HCT116 (cell line): ENCODE measurements around the gene MAPKBP1. TPM values are rescaled to one million over a fixed set of nuclear protein-coding genes. Genes with fewer than 3 reads are reported as not detected.

Experiments
- ATAC-seq: fragments of 200-7000 bp; cut with Tn5 transposase; 2 replicates; pipeline ENCODE4 v1.9.1; 2020; ENCODE audit warnings: mild to moderate bottlenecking, moderate library complexity
- BruUV-seq: library from RNA; stranded (reverse); fragments of 400-500 nt; replicated peaks from 2 replicates; lab custom pipeline; 2021; lab: Mats Ljungman, UMichigan
- CTCF ChIA-PET: fragments of 300-600 bp; sonication (Branson Sonifier 250); formaldehyde crosslinking; loops from one replicate; lab custom pipeline; 2021; ENCODE audit warnings: antibody characterized with exemption; lab: Charles Lee
- POLR2A ChIA-PET: fragments of 300-600, 350-600 bp; sonication (Branson Sonifier 250); formaldehyde crosslinking; loops from one replicate; lab custom pipeline; 2021; ENCODE audit warnings: antibody characterized with exemption; lab: Charles Lee
- RAD21 ChIA-PET, 2 experiments: fragments of 300-600 bp; sonication (Branson Sonifier 250); formaldehyde crosslinking; loops; one replicate each; lab custom pipeline; 2023; ENCODE audit warnings: low total read pairs in 2 of 2; ENCODE audit not compliant: uncharacterized antibody in 2 of 2, unreplicated experiment in 2 of 2, low non-redundant PET in 1 of 2; lab: Charles Lee
- DNase-seq: peaks from one replicate; pipeline ENCODE4 v3.0.0-alpha.2; 2010; ENCODE audit warnings: low read depth, low spot score
- H2AFZ ChIP-seq: fragments of 200-600 bp; shearing (Covaris generic), sonication (generic); 2 replicates; pipeline ENCODE4 v1.6.1; 2017; ENCODE audit warnings: low read depth, mixed run types, mixed read lengths, antibody characterized with exemption, low read length; ENCODE audit not compliant: poor library complexity, severe bottlenecking
- H3K27ac ChIP-seq: 2 replicates; pipeline ENCODE4 v1.5.1; 2012; ENCODE audit warnings: low read depth, low read length
- H3K27me3 ChIP-seq: fragments of 200-600 bp; sonication (generic); 2 replicates; pipeline ENCODE4 v1.6.1; 2016; ENCODE audit warnings: mixed run types, low read length, mixed read lengths; ENCODE audit not compliant: insufficient read depth
- H3K36me3 ChIP-seq, 2 experiments: fragments of 200-500 bp in 1 of 2; fragments of 200-600 bp in 1 of 2; sonication (Bioruptor generic) in 1 of 2; sonication (generic) in 1 of 2; 2 replicates each; pipeline versions ENCODE4 v1.5.1 to v1.6.1; 2014 to 2016; ENCODE audit warnings: low read length in 2 of 2, inconsistent platforms in 1 of 2, mixed read lengths in 1 of 2, mixed run types in 1 of 2; ENCODE audit not compliant: insufficient read depth in 2 of 2, control insufficient read depth in 1 of 2
- H3K4me1 ChIP-seq, 2 experiments: fragments of 200-600 bp in 1 of 2; sonication (generic) in 1 of 2; 2 replicates each; pipeline versions ENCODE4 v1.5.1 to v1.6.1; 2012 to 2017; ENCODE audit warnings: low read length in 2 of 2, inconsistent platforms in 1 of 2, mild to moderate bottlenecking in 1 of 2, mixed read lengths in 1 of 2, mixed run types in 1 of 2, moderate library complexity in 1 of 2; ENCODE audit not compliant: insufficient read depth in 2 of 2, control insufficient read depth in 1 of 2
- H3K4me2 ChIP-seq: fragments of 200-600 bp; sonication (generic); 2 replicates; pipeline ENCODE4 v1.6.1; 2017; ENCODE audit warnings: mixed run types, low read length, mixed read lengths
- H3K4me3 ChIP-seq, 2 experiments: fragments of 200-600 bp in 1 of 2; sonication (generic) in 1 of 2; replicated peaks in 1 of 2; 2 replicates each; pipeline ENCODE4 v1.5.1; 2011 to 2016; ENCODE audit warnings: low read length in 2 of 2, control low read depth in 1 of 2, low read depth in 1 of 2, mild to moderate bottlenecking in 1 of 2, mixed read lengths in 1 of 2, mixed run types in 1 of 2
- H3K79me2 ChIP-seq: fragments of 200-600 bp; sonication (generic); 2 replicates; pipeline ENCODE4 v1.6.1; 2017; ENCODE audit warnings: mild to moderate bottlenecking, mixed run types, low read length, moderate library complexity, mixed read lengths; ENCODE audit not compliant: insufficient read depth
- H3K9ac ChIP-seq: fragments of 200-600 bp; sonication (generic); 2 replicates; pipeline ENCODE4 v1.6.1; 2016; ENCODE audit warnings: low read length, mixed read lengths
- H3K9me2 ChIP-seq: fragments of 200-600 bp; sonication (generic), shearing (Covaris generic); 2 replicates; pipeline ENCODE4 v1.6.1; 2017; ENCODE audit warnings: mixed run types, mild to moderate bottlenecking, moderate library complexity; ENCODE audit not compliant: insufficient read depth
- H3K9me3 ChIP-seq, 2 experiments: fragments of 200-500 bp in 1 of 2; fragments of 200-600 bp in 1 of 2; sonication (Bioruptor generic) in 1 of 2; sonication (generic) in 1 of 2; 2 replicates each; pipeline ENCODE4 v1.6.1; 2014 to 2017; ENCODE audit warnings: low read length in 2 of 2, mixed read lengths in 2 of 2, inconsistent platforms in 1 of 2, low read depth in 1 of 2, mild to moderate bottlenecking in 1 of 2, mixed run types in 1 of 2, moderate library complexity in 1 of 2; ENCODE audit not compliant: control insufficient read depth in 1 of 2, insufficient read depth in 1 of 2
- H4K20me1 ChIP-seq: fragments of 200-600 bp; sonication (generic), shearing (Covaris generic); 2 replicates; pipeline ENCODE4 v1.6.1; 2017; ENCODE audit warnings: mixed run types, mild to moderate bottlenecking, moderate library complexity; ENCODE audit not compliant: insufficient read depth
- ATF3 ChIP-seq: IDR thresholded peaks from 2 replicates; pipeline ENCODE4 v1.6.1; 2012
- CBX3 ChIP-seq: IDR thresholded peaks from 2 replicates; pipeline ENCODE4 v1.6.1; 2012; ENCODE audit warnings: low read depth
- CEBPB ChIP-seq: IDR thresholded peaks from 2 replicates; pipeline ENCODE4 v1.6.1; 2012; ENCODE audit warnings: low read depth
- CTCF ChIP-seq, 3 experiments: fragments of 200-600 bp in 1 of 3; sonication (generic) in 1 of 3; IDR thresholded peaks in 2 of 3; conservative IDR thresholded peaks in 1 of 3; 2 replicates each; pipeline ENCODE4 v1.5.1; 2012 to 2017; ENCODE audit warnings: low read depth in 2 of 3, low read length in 2 of 3, antibody characterized with exemption in 1 of 3, borderline replicate concordance in 1 of 3, control low read depth in 1 of 3, mild to moderate bottlenecking in 1 of 3, mixed read lengths in 1 of 3, mixed run types in 1 of 3, moderate library complexity in 1 of 3; ENCODE audit not compliant: insufficient read depth in 1 of 3
- EGR1 ChIP-seq: IDR thresholded peaks from 2 replicates; pipeline ENCODE4 v1.6.1; 2012; ENCODE audit warnings: low read depth
- ELF1 ChIP-seq: IDR thresholded peaks from 2 replicates; pipeline ENCODE4 v1.6.1; 2012; ENCODE audit warnings: low read depth, borderline replicate concordance
- EZH2phosphoT487 ChIP-seq: fragments of 200-600 bp; IDR thresholded peaks from 2 replicates; pipeline ENCODE4 v1.6.1; 2018; ENCODE audit warnings: antibody characterized with exemption, borderline replicate concordance
- JUND ChIP-seq: IDR thresholded peaks from 2 replicates; pipeline ENCODE4 v1.6.1; 2012
- MAX ChIP-seq: IDR thresholded peaks from 2 replicates; pipeline ENCODE4 v1.6.1; 2012
- POLR2A ChIP-seq: IDR thresholded peaks from 2 replicates; pipeline ENCODE4 v1.7.0; 2011; ENCODE audit warnings: borderline replicate concordance; ENCODE audit not compliant: insufficient read depth, insufficient read length; ENCODE audit errors: extremely low read depth
- POLR2AphosphoS5 ChIP-seq: IDR thresholded peaks from 2 replicates; pipeline ENCODE4 v1.6.1; 2011; ENCODE audit warnings: mild to moderate bottlenecking, low read depth, low read length, moderate library complexity
- RAD21 ChIP-seq: IDR thresholded peaks from 2 replicates; pipeline ENCODE4 v1.6.1; 2012; ENCODE audit warnings: low read depth, mild to moderate bottlenecking
- REST ChIP-seq: IDR thresholded peaks from 2 replicates; pipeline ENCODE4 v1.6.1; 2012; ENCODE audit warnings: low read depth
- SP1 ChIP-seq: IDR thresholded peaks from 2 replicates; pipeline ENCODE4 v1.6.1; 2012; ENCODE audit warnings: low read depth
- TCF7L2 ChIP-seq: IDR thresholded peaks from 2 replicates; pipeline ENCODE4 v1.7.0; 2011; ENCODE audit warnings: borderline replicate concordance, inconsistent platforms; ENCODE audit not compliant: insufficient read depth, insufficient read length; ENCODE audit errors: extremely low read depth
- YY1 ChIP-seq: IDR thresholded peaks from 2 replicates; pipeline ENCODE4 v1.6.1; 2011; ENCODE audit warnings: low read length, low read depth, moderate library complexity, mild to moderate bottlenecking; ENCODE audit not compliant: insufficient replicate concordance; ENCODE audit errors: extremely low read depth
- ZBTB33 ChIP-seq: IDR thresholded peaks from 2 replicates; pipeline ENCODE4 v1.6.1; 2011; ENCODE audit warnings: mild to moderate bottlenecking, low read length, moderate library complexity; ENCODE audit not compliant: insufficient replicate concordance; ENCODE audit errors: extremely low read depth
- ZFX ChIP-seq: fragments of 450-650 bp; IDR thresholded peaks from 2 replicates; pipeline ENCODE4 v1.6.1; 2017
- intact Hi-C: fragments of 100-400 bp; cut with micrococcal nuclease; formaldehyde crosslinking; loops from 2 replicates; pipeline ENCODE4 v1.10.0; 2022
- total RNA-seq: library from RNA; stranded (reverse); gene quantifications from one replicate; pipeline ENCODE4 v1.2.1, GENCODE V29; 2021; ENCODE audit not compliant: unreplicated experiment

Gene MAPKBP1
- total RNA-seq, 1 experiment from 2014 or later: 21.3 TPM

- DNase-seq: no peak
- no peaks in the 10 kb centered on the region; the same call in 1 of the 2 replicates for H4K20me1 ChIP-seq
- H3K4me2 ChIP-seq: no peak overlapping the region
- POLR2A ChIA-PET: interaction anchor here (0.6 kb wide), 1 partner anchor 24 kb away, joined by 4 read pairs; no protein-coding TSS in a partner anchor
- RAD21 ChIA-PET: no interaction called here
- no peak overlapping the region for H3K9ac ChIP-seq
- no peaks in the 10 kb centered on the region for H3K9me3 ChIP-seq
- peaks cover 0 to 8% of the 10 kb centered on the region in 2 experiments; a peak in 1 of 4 replicates for H3K4me1 ChIP-seq
- no peaks in the 10 kb centered on the region for H3K36me3 ChIP-seq
- peaks cover 16% of the 10 kb centered on the region for H3K79me2 ChIP-seq
- H3K27me3 ChIP-seq: no peaks in the 10 kb centered on the region
- ATAC-seq: no peak
- H3K4me3 ChIP-seq: no peak overlapping the region
- TF ChIP-seq ELF1 (no peak), POLR2AphosphoS5 (no peak), ZFX (no peak), CTCF (IDR thresholded peaks at IDR 0.05 in 2 of 3, conservative IDR thresholded peaks at IDR 0.05 in 1 of 3; ENCODE audit: borderline replicate concordance in 1 of 3, insufficient read depth in 1 of 3, low read depth in 2 of 3, low read length in 2 of 3) (no peak), RAD21 (no peak), ATF3 (no peak), CBX3 (no peak), YY1 (no peak), MAX (no peak), TCF7L2 (no peak), EZH2phosphoT487 (no peak), ZBTB33 (no peak), SP1 (no peak), JUND (no peak), REST (no peak), CEBPB (no peak), POLR2A (no peak), EGR1 (no peak)
- TF ChIP-seq, all 23 proteins: peak for 0
- BruUV-seq: no TSS peak
- Histone ChIP-seq H2AFZ (no peak overlapping the region), H3K27ac (no peak overlapping the region), H3K9me2 (no peaks in the 10 kb centered on the region)
- CTCF ChIA-PET: interaction anchor here (3.0 kb wide), 1 partner anchor 9 kb away, joined by 15 read pairs; the partner anchor contains the start of gene MAPKBP1
- intact Hi-C loops: no loop called here
Observed at GRCh38 chr15:41783296-41783695, 9.0 kb downstream of the MAPKBP1 start.
